Uterus (tissue), 2 donors: Measurements from ENCODE around the gene PAN3.

Source experiments
- POLR2A ChIP-seq, 2 donors: fragments of 450-650 bp; IDR thresholded peaks; one replicate each; pipeline ENCODE4 v1.6.1; 2016; ENCODE audit warnings: antibody characterized with exemption in 2 of 2, mild to moderate bottlenecking in 1 of 2, moderate library complexity in 1 of 2
- TF ChIP-seq, protein P1 (sequence below), 4 experiments: fragments of 200-600 bp in 2 of 4; fragments of 450-650 bp in 2 of 4; sonication (generic) in 2 of 4; IDR thresholded peaks; one replicate each; pipeline ENCODE4 v1.5.1; 2016 to 2019; ENCODE audit warnings: antibody characterized with exemption in 4 of 4, mild to moderate bottlenecking in 2 of 4, moderate library complexity in 1 of 4

DNA sequence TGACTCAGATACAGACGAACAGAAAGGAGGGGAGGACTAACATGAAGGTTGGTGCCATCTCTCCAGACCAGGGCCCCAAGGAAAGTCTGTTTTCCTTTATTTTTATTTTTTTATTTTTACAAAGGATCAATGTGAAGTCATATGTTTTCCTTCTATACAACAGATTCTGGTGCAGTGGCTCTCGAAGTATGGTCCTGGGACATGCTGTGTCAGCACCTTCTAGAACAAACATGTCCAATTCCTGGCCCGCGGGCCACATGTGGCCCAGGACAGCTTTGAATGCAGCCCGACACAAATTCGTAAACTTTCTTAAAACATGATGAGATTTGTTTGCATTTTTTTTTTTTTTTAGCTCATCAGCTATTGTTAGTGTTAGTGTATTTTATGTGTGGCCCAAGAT, 181.9 kb downstream of the PAN3 start:
- TF ChIP-seq, protein P1, sequence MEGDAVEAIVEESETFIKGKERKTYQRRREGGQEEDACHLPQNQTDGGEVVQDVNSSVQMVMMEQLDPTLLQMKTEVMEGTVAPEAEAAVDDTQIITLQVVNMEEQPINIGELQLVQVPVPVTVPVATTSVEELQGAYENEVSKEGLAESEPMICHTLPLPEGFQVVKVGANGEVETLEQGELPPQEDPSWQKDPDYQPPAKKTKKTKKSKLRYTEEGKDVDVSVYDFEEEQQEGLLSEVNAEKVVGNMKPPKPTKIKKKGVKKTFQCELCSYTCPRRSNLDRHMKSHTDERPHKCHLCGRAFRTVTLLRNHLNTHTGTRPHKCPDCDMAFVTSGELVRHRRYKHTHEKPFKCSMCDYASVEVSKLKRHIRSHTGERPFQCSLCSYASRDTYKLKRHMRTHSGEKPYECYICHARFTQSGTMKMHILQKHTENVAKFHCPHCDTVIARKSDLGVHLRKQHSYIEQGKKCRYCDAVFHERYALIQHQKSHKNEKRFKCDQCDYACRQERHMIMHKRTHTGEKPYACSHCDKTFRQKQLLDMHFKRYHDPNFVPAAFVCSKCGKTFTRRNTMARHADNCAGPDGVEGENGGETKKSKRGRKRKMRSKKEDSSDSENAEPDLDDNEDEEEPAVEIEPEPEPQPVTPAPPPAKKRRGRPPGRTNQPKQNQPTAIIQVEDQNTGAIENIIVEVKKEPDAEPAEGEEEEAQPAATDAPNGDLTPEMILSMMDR (IDR thresholded peaks at IDR 0.05) = no peak
- no peak for TF ChIP-seq POLR2A (IDR thresholded peaks at IDR 0.05)
